ENCODE results near the gene PCBP2.
"Not testable (repeated sequence)": the region's sequence is repeated elsewhere in the genome, so short reads cannot be mapped to it uniquely, and the experiment has no call there.

Gene PCBP2

GRCh38 chr12:53474077-53474476 is 22.2 kb downstream of the PCBP2 start:
- DNase-seq, result no peak

DNA sequence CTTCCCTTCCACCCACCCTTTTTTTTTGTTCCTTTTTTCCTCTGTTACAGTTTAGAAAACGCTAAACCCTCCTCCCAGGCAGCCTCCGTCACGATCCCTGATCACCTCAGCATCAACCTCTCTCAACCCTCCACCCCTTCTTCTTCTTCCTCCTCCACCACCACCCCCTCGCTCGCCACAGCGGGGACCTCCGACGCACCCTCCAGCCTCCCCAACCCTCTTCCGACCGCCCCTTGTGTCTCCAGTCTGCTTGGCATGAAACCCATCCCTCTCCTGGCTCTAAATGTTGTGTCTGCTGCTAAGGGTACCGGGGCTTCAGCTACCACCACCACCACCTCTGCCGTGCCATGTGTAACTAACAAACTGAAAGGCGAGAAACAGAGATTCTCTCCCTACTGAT is 22.9 kb downstream of the PCBP2 start:
- DNase-seq, result no peak

GRCh38 chr12:53476769-53477209 is 24.9 kb downstream of the PCBP2 start:
- no peak for DNase-seq

GRCh38 chr12:53478865-53479264 is 27.0 kb downstream of the PCBP2 start:
- no peak for DNase-seq

DNA sequence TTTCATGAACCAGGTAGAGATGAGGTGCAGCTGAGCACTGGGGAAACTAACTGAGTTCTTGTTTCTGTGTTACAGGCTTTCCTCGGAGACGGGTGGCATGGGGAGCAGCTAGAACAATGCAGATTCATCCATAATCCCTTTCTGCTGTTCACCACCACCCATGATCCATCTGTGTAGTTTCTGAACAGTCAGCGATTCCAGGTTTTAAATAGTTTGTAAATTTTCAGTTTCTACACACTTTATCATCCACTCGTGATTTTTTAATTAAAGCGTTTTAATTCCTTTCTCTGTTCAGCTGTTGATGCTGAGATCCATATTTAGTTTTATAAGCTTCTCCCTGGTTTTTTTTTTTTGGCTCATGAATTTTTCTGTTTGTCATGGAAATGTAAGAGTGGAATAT is 27.4 kb downstream of the PCBP2 start:
- DNase-seq, result no peak

DNA sequence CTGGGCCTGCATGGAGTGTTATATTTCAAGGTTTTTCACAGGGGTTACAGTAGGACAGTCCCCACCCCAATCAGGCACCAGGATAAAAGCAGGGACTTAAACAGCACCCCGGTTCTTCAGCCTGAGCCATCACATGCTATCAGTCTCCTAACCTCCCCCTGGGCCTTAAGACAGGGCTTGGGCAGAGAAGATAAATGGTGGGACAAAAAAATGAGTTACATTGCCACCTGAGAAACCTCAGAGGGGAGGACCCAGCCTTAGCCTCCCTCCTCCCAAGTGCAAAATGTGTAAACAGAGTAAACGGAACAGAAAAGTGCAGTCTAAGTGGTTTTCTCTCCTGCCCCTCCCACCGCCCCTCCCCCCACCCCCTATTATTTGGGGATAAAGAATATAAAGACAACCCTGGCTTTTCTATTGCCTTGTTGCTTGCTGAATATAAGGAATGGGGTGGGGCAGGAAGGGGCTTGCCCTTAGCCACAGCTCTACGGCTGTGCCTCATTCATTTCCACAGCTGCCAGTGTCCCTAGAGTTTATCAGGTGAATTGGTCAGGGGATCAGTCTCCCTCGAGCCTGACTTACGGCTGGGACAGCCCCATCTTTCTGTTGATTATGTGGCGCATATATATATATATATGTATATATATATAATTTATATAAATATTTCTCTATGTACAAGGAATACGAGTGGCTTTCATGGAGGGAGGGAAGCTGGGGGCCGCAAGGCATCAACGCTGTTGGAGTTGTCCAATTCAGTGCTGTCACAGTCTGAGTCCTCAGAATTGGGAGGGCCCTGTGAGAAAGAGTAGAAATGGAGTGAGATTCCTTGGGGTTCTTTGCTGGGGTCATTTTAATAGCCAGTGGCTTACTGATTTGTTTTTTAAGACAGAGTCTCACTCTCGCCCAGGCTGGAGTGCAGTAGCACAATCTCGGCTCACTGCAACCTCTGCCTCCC is 28.9 kb downstream of the PCBP2 start:
- DNase-seq, result no peak

- DNase-seq, result not testable (repeated sequence)
Observed at GRCh38 chr12:53481458-53481857, 29.6 kb downstream of the PCBP2 start.

DNA sequence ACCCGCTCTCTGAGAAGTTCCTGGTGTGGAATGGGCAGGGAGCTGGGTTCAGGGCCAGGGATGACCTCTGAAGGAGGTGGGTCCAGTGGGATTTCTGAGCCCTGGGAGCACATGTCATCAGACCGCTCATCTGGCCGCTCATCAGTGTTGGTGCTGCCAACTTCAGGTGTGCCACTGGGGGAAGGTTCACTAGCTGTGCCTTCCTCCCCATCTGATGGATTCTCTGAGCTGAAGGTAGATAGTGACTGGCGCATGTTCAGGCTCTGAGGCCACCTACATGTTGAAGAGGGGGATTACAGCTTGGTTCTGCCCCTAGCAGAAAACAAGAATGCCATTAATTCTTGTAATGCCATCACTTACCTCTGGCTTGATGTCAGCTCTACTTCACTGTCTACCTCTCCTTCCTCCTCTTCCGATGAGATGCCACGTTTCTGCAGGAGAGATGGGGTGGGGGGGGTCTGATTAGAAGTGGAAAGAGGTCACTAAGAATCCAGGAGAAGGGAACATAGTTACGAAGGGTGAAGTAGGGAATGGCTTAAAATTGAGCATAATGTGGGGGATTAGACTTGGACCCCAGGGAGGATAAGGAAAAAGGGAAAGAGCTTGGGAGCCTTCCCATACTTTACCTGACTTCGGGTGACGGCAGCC is 30.2 kb downstream of the PCBP2 start:
- DNase-seq, result no peak

DNA sequence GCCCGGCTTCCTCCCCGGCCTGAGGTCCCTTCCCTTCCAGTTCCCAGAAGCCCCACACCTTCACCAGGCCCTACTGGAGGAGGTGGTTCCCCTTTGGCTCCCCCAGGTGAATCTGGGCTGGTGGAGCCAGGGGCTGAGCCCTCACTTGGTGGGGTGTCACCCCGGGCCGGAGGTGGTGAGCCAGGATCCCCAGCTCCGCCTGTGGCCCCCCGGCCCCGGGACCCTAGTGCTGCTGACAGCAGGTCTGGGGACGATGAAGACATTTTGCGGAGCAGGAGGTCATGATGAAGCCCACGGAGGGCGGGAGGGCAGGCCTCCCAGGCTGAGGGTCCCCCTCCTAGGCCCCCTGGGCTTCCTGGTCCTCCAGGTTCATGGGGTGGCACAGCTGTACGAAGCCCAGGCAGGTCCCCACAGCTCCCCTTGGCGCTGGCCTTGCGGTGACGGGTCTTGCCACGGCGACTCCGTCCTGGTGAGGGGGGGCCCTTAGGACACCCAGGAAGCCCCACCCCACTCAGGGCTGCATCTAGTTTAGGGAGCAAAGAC is 30.8 kb downstream of the PCBP2 start:
- DNase-seq, result no peak

GRCh38 chr12:53483225-53483978 is 31.5 kb downstream of the PCBP2 start:
- DNase-seq, result peak; percentile 55

GRCh38 chr12:53483979-53484377 is 32.1 kb downstream of the PCBP2 start:
- DNase-seq, result no peak

GRCh38 chr12:53484686-53485575 is 33.0 kb downstream of the PCBP2 start:
- DNase-seq, result no peak

DNA sequence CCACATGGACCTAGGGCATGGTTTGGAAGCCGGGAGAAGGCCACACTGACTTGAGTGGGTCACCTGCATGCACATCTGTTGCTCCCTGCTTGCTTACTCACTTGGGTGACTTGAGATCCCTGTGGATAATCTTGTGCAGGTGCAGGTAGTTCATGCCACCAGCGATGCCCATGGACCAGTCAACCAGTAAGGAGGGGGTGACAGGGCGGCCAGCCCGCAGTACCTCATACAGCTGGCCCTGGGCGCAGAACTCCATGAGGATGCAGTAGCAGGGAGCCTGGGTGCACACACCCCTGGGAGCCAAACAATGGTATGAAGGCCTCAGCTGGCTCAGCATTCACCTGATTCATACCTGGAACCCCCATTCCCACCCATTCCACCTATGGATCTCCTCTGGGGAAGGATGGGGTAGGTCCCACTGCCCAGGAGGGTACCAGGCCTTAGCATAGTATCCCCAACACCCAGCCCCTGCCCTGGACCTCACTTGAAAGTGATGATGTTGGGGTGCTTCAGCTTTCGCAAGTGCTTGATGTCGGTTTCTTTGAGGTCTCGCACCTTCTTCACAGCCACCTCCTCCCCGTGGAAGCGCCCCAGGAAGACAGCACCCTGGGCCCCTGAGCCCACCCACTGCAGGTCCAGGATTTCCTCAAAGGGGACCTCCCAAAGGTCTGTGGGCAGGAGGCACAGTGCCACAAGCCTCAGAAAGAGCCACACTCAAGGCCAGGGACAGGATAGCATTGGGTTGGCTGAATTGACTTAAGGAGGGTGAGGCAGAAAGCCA is 34.2 kb downstream of the PCBP2 start:
- no peak for DNase-seq

DNA sequence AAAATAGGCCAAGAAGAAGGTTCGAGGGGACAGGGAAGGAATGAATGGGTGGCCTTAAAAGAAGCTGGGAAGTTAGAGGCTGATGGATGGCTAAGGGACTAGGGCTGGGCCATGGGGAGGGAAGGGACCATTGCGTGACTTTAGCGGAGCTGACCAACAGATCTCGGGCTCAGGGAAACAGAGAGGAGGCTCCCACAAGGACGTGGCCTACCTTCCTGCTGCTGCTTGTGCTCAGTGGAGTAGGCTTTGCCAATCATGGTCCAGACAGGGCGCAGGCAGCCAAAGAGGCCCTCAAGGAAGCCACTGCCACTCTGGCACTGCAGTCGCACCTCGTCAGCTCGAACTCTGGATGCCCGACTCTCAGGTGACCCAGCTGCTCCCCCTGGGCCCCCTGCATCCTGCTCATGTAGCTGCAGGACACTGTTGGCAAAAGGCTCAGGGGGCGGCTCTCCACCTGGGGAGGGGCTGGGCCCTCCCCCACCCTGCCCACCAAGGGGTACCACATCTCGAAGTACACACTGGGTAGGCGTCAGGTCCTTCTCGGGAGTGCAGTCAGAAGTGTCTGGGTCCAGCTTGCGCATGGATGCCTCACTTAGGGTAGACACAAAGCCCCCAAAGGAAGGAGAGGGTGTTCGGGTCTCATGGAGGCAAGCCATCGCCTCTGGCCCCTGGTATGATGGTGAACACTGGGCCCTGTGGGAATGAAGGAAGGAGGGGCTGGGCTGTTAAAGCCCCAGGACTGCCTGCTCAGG is 35.0 kb downstream of the PCBP2 start:
- no peak for DNase-seq

DNA sequence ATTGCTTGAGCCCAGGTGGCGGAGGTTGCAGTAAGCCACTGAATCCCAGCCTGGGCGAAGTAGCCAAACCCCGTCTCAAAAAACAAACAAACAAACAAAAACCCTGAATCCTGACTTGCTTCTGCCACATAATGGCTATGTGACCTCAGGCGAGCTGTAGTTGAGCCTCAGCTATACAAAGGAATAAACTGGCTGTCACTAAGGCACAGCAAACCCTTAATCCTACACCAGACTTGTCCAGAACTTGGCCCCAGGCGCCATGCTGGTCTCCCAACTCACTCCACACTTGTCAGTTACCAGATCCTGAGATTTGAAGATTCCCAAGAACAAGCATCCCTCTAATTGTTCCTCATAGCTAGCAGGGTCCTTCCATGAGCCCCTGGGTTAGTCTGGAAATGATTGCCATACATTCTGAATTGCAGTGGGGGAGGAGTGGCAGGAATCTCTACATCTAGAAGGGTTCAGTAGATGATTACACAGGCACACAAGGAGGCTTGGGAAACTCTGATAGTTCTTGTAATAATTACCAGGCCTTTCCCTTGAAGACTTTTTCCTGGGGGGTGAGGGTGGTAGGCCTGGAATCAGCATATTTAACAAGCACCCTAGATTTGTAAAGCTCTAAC is 37.5 kb downstream of the PCBP2 start:
- no peak for DNase-seq

DNA sequence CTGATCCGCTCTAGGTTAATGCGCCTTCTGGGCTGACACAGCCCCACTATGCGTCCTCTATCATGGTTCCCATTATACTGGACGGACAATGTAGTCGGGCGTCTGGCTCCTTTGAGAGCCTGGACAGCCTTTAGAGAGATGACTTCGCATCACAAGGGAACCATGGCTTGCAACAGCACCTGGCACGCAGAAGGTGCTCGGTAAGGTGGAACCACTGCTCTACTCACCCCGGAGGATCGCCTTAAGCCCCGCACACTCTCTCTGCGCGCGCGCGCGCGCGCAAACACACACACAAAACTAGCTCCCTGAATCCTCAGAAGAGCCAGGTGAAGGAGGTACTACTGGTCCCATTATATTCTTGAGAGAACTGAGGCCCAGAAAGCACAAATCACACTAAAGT is 40.3 kb downstream of the PCBP2 start:
- DNase-seq, result no peak

GRCh38 chr12:53492830-53493609 is 41.1 kb downstream of the PCBP2 start:
- peak; percentile 90 for DNase-seq

DNA sequence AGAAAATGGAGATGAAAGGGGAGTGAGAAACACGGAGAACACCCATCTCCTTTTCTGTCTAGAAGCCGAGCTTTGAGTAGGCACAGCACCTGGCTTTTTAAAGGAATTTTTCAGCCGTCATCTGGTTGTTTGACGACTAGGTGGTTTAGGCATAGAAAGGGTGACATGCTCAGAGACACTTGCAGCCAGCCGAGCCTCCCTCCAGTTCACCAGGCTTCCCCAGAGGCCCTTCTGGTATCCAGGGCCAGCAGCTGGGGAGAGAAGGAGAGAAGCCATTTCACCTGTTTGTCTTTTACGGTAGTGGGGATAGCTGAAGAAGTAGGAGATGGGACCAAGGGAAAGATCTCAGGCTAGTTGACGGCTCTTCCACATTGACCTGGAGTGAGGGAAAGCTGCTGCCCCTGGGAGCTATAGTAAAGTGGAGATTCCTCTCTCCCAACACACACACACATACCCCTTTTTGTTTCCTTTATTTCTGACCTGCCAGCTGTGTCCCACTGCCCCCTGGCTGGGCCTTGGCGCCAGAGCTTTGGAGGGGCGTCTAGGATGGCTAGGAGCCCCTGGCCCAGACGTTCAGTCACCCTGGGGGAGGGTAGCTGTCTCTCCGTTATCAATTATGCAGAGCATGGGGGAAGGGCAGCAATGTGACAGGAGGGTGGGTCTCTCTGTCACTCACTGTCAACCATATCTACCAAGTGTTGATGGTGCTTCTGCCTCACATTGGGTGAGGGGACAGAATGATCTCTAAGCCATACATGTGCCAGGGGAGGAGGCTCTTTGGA is 41.9 kb downstream of the PCBP2 start:
- DNase-seq, result no peak

All from stimulated activated CD8-positive, alpha-beta memory T cell treated with anti-CD3 and anti-CD28 coated beads, Interleukin-4, amount 100 ng/mL, for 48 hours (primary cell).